Measurements from ENCODE around the gene HLTF. TPM values are rescaled to one million over a fixed set of nuclear protein-coding genes. Genes with fewer than 3 reads are reported as not detected.

HLTF gene
- total RNA-seq, 2 experiments from 2014 or later: 3.3 to 3.6 TPM

GRCh38 chr3:148992635-148993255, 93.6 kb downstream of the HLTF start:
- no peak for ATAC-seq (ENCODE audit: poor library complexity)
- H3K27ac ChIP-seq (ENCODE audit: low read depth in 1 of 2, low read length in 2 of 2): peak overlapping the region in 1 of 2 donors; percentile 56
- H3K27me3 ChIP-seq (ENCODE audit: control insufficient read depth in 1 of 2, insufficient read depth in 2 of 2, low read length in 2 of 2): no peaks in the 10 kb centered on the region
- ChIA-PET CTCF (interaction anchor here (1.0 to 1.5 kb wide), 2 partner anchors 10 to 815 kb away, joined by 3 to 4 read pairs; no protein-coding TSS in a partner anchor), POLR2A (interaction anchor here (0.9 to 5.1 kb wide), 6 partner anchors 9 to 137 kb away, joined by 3 to 25 read pairs (median 7); partner anchors contain the start of gene HPS3)
- peak overlapping the region; percentile 60 for H3K4me3 ChIP-seq (ENCODE audit: low read length)
- H3K9me3 ChIP-seq (ENCODE audit: control insufficient read depth in 1 of 2, insufficient read depth in 1 of 2, low read length in 2 of 2): no peaks in the 10 kb centered on the region
- peak overlapping the region; percentile 76 for H3K27ac Mint-ChIP-seq
- peaks cover 19% of the 10 kb centered on the region for H3K36me3 Mint-ChIP-seq (ENCODE audit: low read depth)
- H3K4me1 Mint-ChIP-seq (ENCODE audit: low read depth): peaks cover 37% of the 10 kb centered on the region
- no peak for DNase-seq
- peaks cover 29% of the 10 kb centered on the region for H3K36me3 ChIP-seq (ENCODE audit: insufficient read depth, low read length)
- TF ChIP-seq CTCF (IDR thresholded peaks at IDR 0.05): no peak
- H3K9me3 Mint-ChIP-seq: no peaks in the 10 kb centered on the region
- intact Hi-C loops (cut with DNase I, micrococcal nuclease): loop anchor here (5.0 to 10.0 kb wide), 4 partner anchors 95 to 822 kb away; partner anchors contain the start of genes HLTF (in 1 of the 2), HPS3 (in 1 of the 2) and RNF13 (in 1 of the 2)
- H3K27me3 Mint-ChIP-seq: no peaks in the 10 kb centered on the region
- peak overlapping the region; percentile 87 for H3K4me3 Mint-ChIP-seq
- H3K4me1 ChIP-seq (ENCODE audit: insufficient read depth, low read length): peaks cover 22% of the 10 kb centered on the region

- no peaks in the 10 kb centered on the region for H3K9me3 Mint-ChIP-seq
- peaks cover 33% of the 10 kb centered on the region for H3K4me1 Mint-ChIP-seq (ENCODE audit: low read depth)
- Histone ChIP-seq H3K4me3 (ENCODE audit: low read length) (peak overlapping the region; percentile 60), H3K27me3 (ENCODE audit: control insufficient read depth in 1 of 2, insufficient read depth in 2 of 2, low read length in 2 of 2) (no peaks in the 10 kb centered on the region), H3K27ac (ENCODE audit: low read depth in 1 of 2, low read length in 2 of 2) (peak overlapping the region; percentile 51 to 56), H3K36me3 (ENCODE audit: insufficient read depth, low read length) (peaks cover 27% of the 10 kb centered on the region), H3K9me3 (ENCODE audit: control insufficient read depth in 1 of 2, insufficient read depth in 1 of 2, low read length in 2 of 2) (no peaks in the 10 kb centered on the region), H3K4me1 (ENCODE audit: insufficient read depth, low read length) (peaks cover 22% of the 10 kb centered on the region)
- intact Hi-C loops (cut with DNase I, micrococcal nuclease): loop anchor here (5.0 to 10.0 kb wide), 4 partner anchors 95 to 823 kb away; partner anchors contain the start of genes HLTF (in 1 of the 2), HPS3 (in 1 of the 2) and RNF13 (in 1 of the 2)
- no peaks in the 10 kb centered on the region for H3K27me3 Mint-ChIP-seq
- CTCF ChIA-PET: interaction anchor here (0.5 to 1.5 kb wide), 6 partner anchors 8 to 816 kb away, joined by 3 to 5 read pairs (median 4); no protein-coding TSS in a partner anchor
- H3K27ac Mint-ChIP-seq: peak overlapping the region; percentile 76
- H3K36me3 Mint-ChIP-seq (ENCODE audit: low read depth): peaks cover 19% of the 10 kb centered on the region
- DNase-seq (peak in 11 of 14 experiments; percentile 1 to 58 (median 20)), ATAC-seq (ENCODE audit: poor library complexity) (peak; percentile 10)
- TF ChIP-seq CTCF (IDR thresholded peaks at IDR 0.05): no peak
- POLR2A ChIA-PET: interaction anchor here (0.7 to 5.1 kb wide), 9 partner anchors 9 to 979 kb away, joined by 3 to 25 read pairs (median 6); partner anchors contain the start of genes HPS3 and PFN2
- peak overlapping the region; percentile 87 for H3K4me3 Mint-ChIP-seq
Observed at GRCh38 chr3:148992027-148992634, 94.2 kb downstream of the HLTF start.

- POLR2A ChIA-PET: interaction anchor here (0.6 to 5.1 kb wide), 11 partner anchors 10 to 980 kb away, joined by 3 to 25 read pairs (median 4); partner anchors contain the start of genes HPS3 and PFN2
Observed at GRCh38 chr3:148991219-148992026, 94.9 kb downstream of the HLTF start, which contains the start of gene GYG1. GYG1 (plus strand) TSS chr3:148991540; CDS start chr3:148991641, 101 bp downstream.

More at GRCh38 chr3:148991219-148992026, 94.9 kb downstream of the HLTF start, which contains the start of gene GYG1:
- Histone ChIP-seq H3K27me3 (ENCODE audit: control insufficient read depth in 1 of 2, insufficient read depth in 2 of 2, low read length in 2 of 2) (no peaks in the 10 kb centered on the region), H3K36me3 (ENCODE audit: insufficient read depth, low read length) (peaks cover 21% of the 10 kb centered on the region), H3K27ac (ENCODE audit: low read depth in 1 of 2, low read length in 2 of 2) (peak within 1 kb of the TSS; percentile 55 to 56), H3K4me3 (ENCODE audit: low read length) (peak within 1 kb of the TSS; percentile 60), H3K4me1 (ENCODE audit: insufficient read depth, low read length) (peaks cover 22% of the 10 kb centered on the region), H3K9me3 (ENCODE audit: control insufficient read depth in 1 of 2, insufficient read depth in 1 of 2, low read length in 2 of 2) (no peaks in the 10 kb centered on the region)
- ATAC-seq (ENCODE audit: poor library complexity) (peak; percentile 88), DNase-seq (peak; percentile 61 to 95 (median 76))
- Mint-ChIP-seq H3K27ac (peak within 1 kb of the TSS; percentile 76), H3K27me3 (no peaks in the 10 kb centered on the region), H3K9me3 (no peaks in the 10 kb centered on the region), H3K36me3 (ENCODE audit: low read depth) (peaks cover 13% of the 10 kb centered on the region), H3K4me3 (peak within 1 kb of the TSS; percentile 87), H3K4me1 (ENCODE audit: low read depth) (peaks cover 27% of the 10 kb centered on the region)
- TF ChIP-seq CTCF (IDR thresholded peaks at IDR 0.05): peak; percentile 40
- CTCF ChIA-PET: interaction anchor here (0.5 to 1.5 kb wide), 7 partner anchors 9 to 760 kb away, joined by 3 to 5 read pairs (median 3); no protein-coding TSS in a partner anchor
- intact Hi-C loops (cut with DNase I, micrococcal nuclease): loop anchor here (5.0 to 10.0 kb wide), 4 partner anchors 96 to 823 kb away; partner anchors contain the start of genes HLTF (in 1 of the 2), HPS3 (in 1 of the 2) and RNF13 (in 1 of the 2)

All from CD4-positive, alpha-beta T cell (primary cell).